ENCODE results near the gene MED14.

DNA sequence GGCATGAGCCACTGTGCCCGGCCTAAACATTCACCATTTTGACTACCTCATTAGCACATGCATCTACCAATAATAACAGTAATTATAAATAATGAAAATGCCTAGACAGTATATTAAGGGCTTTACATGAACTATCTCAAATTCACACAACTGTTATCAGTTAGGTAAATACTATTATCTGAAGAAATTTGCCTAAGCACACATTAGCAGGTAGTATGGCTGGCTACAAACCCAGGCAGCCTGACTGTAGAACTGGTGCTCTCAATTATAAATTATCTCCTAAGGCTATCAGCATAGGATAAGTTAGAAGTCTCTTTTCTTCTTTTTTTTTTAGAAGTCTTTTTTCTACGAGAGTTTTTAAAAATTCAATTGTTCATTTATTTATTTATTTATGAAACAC, 73.9 kb downstream of the MED14 start:
- TF ChIP-seq, protein P1, sequence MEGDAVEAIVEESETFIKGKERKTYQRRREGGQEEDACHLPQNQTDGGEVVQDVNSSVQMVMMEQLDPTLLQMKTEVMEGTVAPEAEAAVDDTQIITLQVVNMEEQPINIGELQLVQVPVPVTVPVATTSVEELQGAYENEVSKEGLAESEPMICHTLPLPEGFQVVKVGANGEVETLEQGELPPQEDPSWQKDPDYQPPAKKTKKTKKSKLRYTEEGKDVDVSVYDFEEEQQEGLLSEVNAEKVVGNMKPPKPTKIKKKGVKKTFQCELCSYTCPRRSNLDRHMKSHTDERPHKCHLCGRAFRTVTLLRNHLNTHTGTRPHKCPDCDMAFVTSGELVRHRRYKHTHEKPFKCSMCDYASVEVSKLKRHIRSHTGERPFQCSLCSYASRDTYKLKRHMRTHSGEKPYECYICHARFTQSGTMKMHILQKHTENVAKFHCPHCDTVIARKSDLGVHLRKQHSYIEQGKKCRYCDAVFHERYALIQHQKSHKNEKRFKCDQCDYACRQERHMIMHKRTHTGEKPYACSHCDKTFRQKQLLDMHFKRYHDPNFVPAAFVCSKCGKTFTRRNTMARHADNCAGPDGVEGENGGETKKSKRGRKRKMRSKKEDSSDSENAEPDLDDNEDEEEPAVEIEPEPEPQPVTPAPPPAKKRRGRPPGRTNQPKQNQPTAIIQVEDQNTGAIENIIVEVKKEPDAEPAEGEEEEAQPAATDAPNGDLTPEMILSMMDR (conservative IDR thresholded peaks at IDR 0.05) = no peak
- no peak for TF ChIP-seq ZFX (IDR thresholded peaks at IDR 0.05)
